ENCODE results near the gene SFT2D1. TPM values are rescaled to one million over a fixed set of nuclear protein-coding genes. Genes with fewer than 3 reads are reported as not detected.

SFT2D1 gene
- total RNA-seq, 1 donor from 2014 or later: 29.8 TPM

DNA sequence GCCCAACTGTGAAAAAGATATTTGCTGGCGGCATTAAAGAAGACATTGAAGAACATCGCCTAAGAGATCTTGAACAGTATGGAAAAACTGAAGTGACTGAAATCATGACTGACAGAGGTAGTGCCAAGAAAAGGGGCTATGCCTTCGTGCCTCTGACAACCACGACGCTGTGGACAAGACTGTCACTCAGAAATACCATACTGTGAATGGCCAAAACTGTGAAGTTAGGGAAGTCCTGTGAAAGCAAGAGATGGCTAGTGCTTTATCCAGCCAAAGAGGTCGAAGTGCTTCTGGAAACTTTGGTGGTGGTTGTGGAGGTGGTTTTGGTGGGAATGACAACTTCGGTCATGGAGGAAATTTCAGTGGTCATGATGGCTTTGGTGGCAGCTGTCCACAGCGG is 7.5 kb downstream of the SFT2D1 start:
- no peak overlapping the region for H3K27ac Mint-ChIP-seq
- H3K9me3 Mint-ChIP-seq (ENCODE audit: low read depth): no peaks in the 10 kb centered on the region
- H3K4me3 Mint-ChIP-seq (ENCODE audit: low read depth): no peak overlapping the region
- no peak for TF ChIP-seq CTCF (IDR thresholded peaks at IDR 0.05; ENCODE audit: unreplicated experiment)
- H3K36me3 Mint-ChIP-seq (ENCODE audit: insufficient read depth): peaks cover 5% of the 10 kb centered on the region
- no peak for DNase-seq (ENCODE audit: low spot score, unreplicated experiment)
- H3K27me3 Mint-ChIP-seq: no peaks in the 10 kb centered on the region
- H3K4me1 Mint-ChIP-seq (ENCODE audit: low read depth): no peaks in the 10 kb centered on the region

GRCh38 chr6:166333172-166333995 is 9.0 kb downstream of the SFT2D1 start:
- Mint-ChIP-seq H3K27me3 (no peaks in the 10 kb centered on the region), H3K36me3 (ENCODE audit: insufficient read depth) (peaks cover 5% of the 10 kb centered on the region), H3K4me1 (ENCODE audit: low read depth) (no peaks in the 10 kb centered on the region), H3K4me3 (ENCODE audit: low read depth) (no peak overlapping the region), H3K9me3 (ENCODE audit: low read depth) (no peaks in the 10 kb centered on the region), H3K27ac (peak overlapping the region; percentile 29)
- TF ChIP-seq CTCF (IDR thresholded peaks at IDR 0.05; ENCODE audit: unreplicated experiment): no peak
- no peak for DNase-seq (ENCODE audit: low spot score, unreplicated experiment)

GRCh38 chr6:166331503-166332415 is 10.6 kb downstream of the SFT2D1 start:
- peaks cover 3% of the 10 kb centered on the region for H3K36me3 Mint-ChIP-seq (ENCODE audit: insufficient read depth)
- no peaks in the 10 kb centered on the region for H3K9me3 Mint-ChIP-seq (ENCODE audit: low read depth)
- no peaks in the 10 kb centered on the region for H3K27me3 Mint-ChIP-seq
- no peak overlapping the region for H3K27ac Mint-ChIP-seq
- no peak for DNase-seq (ENCODE audit: low spot score, unreplicated experiment)
- H3K4me1 Mint-ChIP-seq (ENCODE audit: low read depth): no peaks in the 10 kb centered on the region
- no peak for TF ChIP-seq CTCF (IDR thresholded peaks at IDR 0.05; ENCODE audit: unreplicated experiment)
- no peak overlapping the region for H3K4me3 Mint-ChIP-seq (ENCODE audit: low read depth)

DNA sequence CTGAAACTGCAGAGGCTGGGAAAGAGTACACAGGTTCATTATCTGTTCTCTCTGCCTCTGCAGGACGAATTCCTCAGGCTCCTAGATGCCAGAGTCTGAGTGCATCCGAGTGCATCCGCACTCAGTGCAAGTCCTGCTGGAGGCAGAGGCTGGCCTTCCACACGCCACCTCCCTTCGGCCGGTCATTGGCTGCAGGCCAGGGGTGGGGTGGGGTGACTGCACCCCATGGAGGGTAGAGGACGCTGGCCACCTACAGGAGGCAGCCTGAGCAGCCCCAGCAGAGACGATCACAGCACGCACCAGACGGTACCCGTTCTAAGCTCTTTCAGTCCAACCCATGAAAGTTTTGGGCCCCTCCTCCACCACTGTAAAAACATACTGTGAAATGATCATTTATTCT is 11.7 kb downstream of the SFT2D1 start:
- Mint-ChIP-seq H3K4me3 (ENCODE audit: low read depth) (no peak overlapping the region), H3K27ac (no peak overlapping the region), H3K36me3 (ENCODE audit: insufficient read depth) (peaks cover 3% of the 10 kb centered on the region), H3K9me3 (ENCODE audit: low read depth) (no peaks in the 10 kb centered on the region), H3K4me1 (ENCODE audit: low read depth) (no peaks in the 10 kb centered on the region), H3K27me3 (no peaks in the 10 kb centered on the region)
- TF ChIP-seq CTCF (IDR thresholded peaks at IDR 0.05; ENCODE audit: unreplicated experiment): peak; percentile 28
- DNase-seq (ENCODE audit: low spot score, unreplicated experiment): no peak

DNA sequence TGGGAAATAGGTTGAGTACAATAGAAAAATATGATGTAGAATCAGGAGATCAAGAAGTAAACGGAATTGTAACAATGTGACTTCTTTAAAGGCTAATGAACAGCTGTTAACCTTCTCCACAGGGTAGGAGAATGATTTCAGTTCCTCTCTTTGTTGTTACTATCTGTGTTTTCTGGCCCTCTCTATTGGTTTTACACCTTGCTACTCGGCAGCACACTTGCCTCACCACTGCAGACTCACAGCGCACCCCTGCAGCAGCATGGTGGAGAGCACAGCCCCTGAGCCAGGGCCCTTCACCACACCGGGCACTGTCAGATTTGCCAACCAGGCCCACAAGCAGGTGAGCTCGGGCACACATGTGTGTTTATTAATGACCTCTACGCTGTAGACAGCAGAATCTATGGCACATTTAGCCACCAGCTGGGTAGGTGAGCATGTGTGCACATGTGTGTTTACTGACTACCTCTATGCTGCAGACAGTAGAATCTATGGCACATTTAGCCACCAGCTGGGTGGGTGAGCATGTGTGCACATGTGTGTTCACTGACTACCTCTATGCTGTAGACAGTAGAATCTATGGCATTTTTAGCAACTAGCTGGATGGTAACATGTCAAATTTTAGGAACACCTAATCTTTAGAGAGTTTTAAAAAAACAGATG is 16.8 kb downstream of the SFT2D1 start:
- DNase-seq (ENCODE audit: low spot score, unreplicated experiment): no peak
- TF ChIP-seq CTCF (IDR thresholded peaks at IDR 0.05; ENCODE audit: unreplicated experiment): no peak
- Mint-ChIP-seq H3K4me3 (ENCODE audit: low read depth) (no peak overlapping the region), H3K27me3 (no peaks in the 10 kb centered on the region), H3K4me1 (ENCODE audit: low read depth) (no peaks in the 10 kb centered on the region), H3K9me3 (ENCODE audit: low read depth) (no peaks in the 10 kb centered on the region), H3K36me3 (ENCODE audit: insufficient read depth) (peaks cover 8% of the 10 kb centered on the region), H3K27ac (no peak overlapping the region)
